Activated CD4-positive, alpha-beta T cell treated with anti-CD3 and anti-CD28 coated beads, Interleukin-2, amount 10 ng/mL, durations not matched to agents 24 days and 14 days (primary cell): ENCODE measurements around the gene COL9A2. TPM values are rescaled to one million over a fixed set of nuclear protein-coding genes. Genes with fewer than 3 reads are reported as not detected.
A peak's percentile ranks its signal among the peaks of the same experiment; 100 is the strongest.
"Not testable (repeated sequence)": the region's sequence is repeated elsewhere in the genome, so short reads cannot be mapped to it uniquely, and the experiment has no call there.

ENCODE experiments used
- DNase-seq: peaks from one replicate; pipeline ENCODE4 v3.0.0; 2022
- H3K27ac Mint-ChIP-seq: one replicate; pipeline ENCODE4 v1.8.0; 2022; ENCODE audit warnings: mild to moderate bottlenecking, mixed read lengths
- H3K27me3 Mint-ChIP-seq: one replicate; pipeline ENCODE4 v1.8.0; 2022; ENCODE audit warnings: mixed read lengths
- H3K36me3 Mint-ChIP-seq: one replicate; pipeline ENCODE4 v1.8.0; 2022; ENCODE audit warnings: low read depth, mild to moderate bottlenecking, mixed read lengths
- H3K4me1 Mint-ChIP-seq: one replicate; pipeline ENCODE4 v1.8.0; 2021; ENCODE audit warnings: mixed read lengths
- H3K4me3 Mint-ChIP-seq: one replicate; pipeline ENCODE4 v1.8.0; 2022; ENCODE audit warnings: mild to moderate bottlenecking, moderate library complexity, mixed read lengths
- H3K9me3 Mint-ChIP-seq: one replicate; pipeline ENCODE4 v1.8.0; 2021; ENCODE audit warnings: mixed read lengths
- intact Hi-C: fragments of 100-400 bp; cut with micrococcal nuclease; formaldehyde crosslinking; loops from one replicate; pipeline ENCODE4 v1.15.1; 2023
- total RNA-seq: library from RNA; stranded (reverse); gene quantifications from 2 replicates; pipeline ENCODE4 v1.2.3, GENCODE V29; 2022

Gene COL9A2
- total RNA-seq, 1 donor from 2014 or later: 14.5 TPM

- Mint-ChIP-seq H3K9me3 (peaks cover 8% of the 10 kb centered on the region), H3K36me3 (no peaks in the 10 kb centered on the region), H3K27ac (peak overlapping the region; percentile 95), H3K4me3 (peak overlapping the region; percentile 68), H3K4me1 (peaks cover 57% of the 10 kb centered on the region), H3K27me3 (no peaks in the 10 kb centered on the region)
- peak; percentile 69 for DNase-seq
- intact Hi-C loops: loop anchor here (2.0 kb wide), 1 partner anchor 43 kb away; no protein-coding TSS in a partner anchor
Observed at GRCh38 chr1:40341491-40342380, 24.6 kb upstream of the COL9A2 start.

GRCh38 chr1:40339420-40340323 is 22.6 kb upstream of the COL9A2 start:
- H3K36me3 Mint-ChIP-seq: no peaks in the 10 kb centered on the region
- no peaks in the 10 kb centered on the region for H3K27me3 Mint-ChIP-seq
- H3K27ac Mint-ChIP-seq: peak overlapping the region; percentile 18
- H3K4me1 Mint-ChIP-seq: peaks cover 50% of the 10 kb centered on the region
- peak overlapping the region; percentile 1 for H3K4me3 Mint-ChIP-seq
- DNase-seq: no peak
- intact Hi-C loops: loop anchor here (2.0 kb wide), 2 partner anchors 195 to 261 kb away; no protein-coding TSS in a partner anchor
- H3K9me3 Mint-ChIP-seq: peaks cover 8% of the 10 kb centered on the region

DNA sequence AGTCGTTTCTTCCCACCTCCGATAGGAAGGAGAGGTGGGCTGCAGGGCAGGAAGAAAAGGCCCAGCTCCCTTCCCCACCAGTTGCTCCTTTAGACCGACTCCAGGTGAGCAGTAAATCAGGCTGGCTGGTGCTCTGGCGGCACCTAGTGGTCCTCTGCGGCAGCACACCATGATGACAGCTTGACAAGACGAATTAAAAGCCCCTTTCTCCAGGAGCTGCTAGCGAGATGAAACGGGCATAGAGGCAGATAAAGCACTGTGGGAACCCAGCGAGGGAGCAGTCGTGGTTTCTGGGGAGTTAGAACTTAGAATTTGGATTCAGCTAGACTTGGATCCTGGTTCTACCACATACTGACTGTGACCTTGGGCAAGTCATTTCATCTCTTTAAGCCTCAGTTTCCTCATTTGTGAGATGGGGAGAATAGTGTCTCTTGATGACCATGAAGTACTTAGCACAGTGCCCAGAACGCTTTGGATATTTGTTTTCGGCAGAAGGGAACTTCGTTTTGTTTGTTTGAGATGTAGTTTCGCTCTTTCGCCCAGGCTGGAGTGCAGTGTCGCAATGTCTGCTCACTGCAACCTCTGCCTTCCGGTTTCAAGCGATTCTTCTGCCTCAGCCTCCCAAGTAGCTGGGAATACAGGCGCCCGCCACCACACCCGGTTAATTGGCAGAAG is 21.8 kb upstream of the COL9A2 start:
- Mint-ChIP-seq H3K9me3 (peaks cover 5% of the 10 kb centered on the region), H3K36me3 (no peaks in the 10 kb centered on the region), H3K27me3 (no peaks in the 10 kb centered on the region), H3K27ac (peak overlapping the region; percentile 35), H3K4me1 (peaks cover 42% of the 10 kb centered on the region), H3K4me3 (peak overlapping the region; percentile 34)
- DNase-seq: peak; percentile 97
- intact Hi-C loops: loop anchor here (1.0 to 2.0 kb wide), 5 partner anchors 24 to 260 kb away; no protein-coding TSS in a partner anchor

DNA sequence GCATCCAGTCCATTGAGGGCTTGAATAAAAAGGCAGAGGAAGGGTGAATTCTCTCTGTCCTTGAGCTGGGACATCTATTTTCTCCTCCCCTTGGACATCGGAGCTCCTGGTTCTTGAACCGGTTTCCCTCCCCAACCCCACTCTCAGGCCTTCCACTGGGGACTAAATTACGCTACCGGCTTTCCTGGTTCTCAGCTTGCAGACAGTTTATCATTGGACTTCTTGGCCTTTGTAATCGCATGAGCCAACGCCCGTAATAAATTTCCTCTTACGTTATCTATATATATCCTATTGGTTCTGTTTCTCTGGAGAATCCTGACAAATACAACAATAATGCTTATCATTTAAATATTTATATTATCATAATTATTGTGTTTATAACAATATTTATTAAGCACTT is 20.4 kb upstream of the COL9A2 start:
- no peak overlapping the region for H3K27ac Mint-ChIP-seq
- no peaks in the 10 kb centered on the region for H3K36me3 Mint-ChIP-seq
- no peak for DNase-seq
- peaks cover 2% of the 10 kb centered on the region for H3K27me3 Mint-ChIP-seq
- H3K9me3 Mint-ChIP-seq: peaks cover 5% of the 10 kb centered on the region
- intact Hi-C loops: no loop called here
- H3K4me1 Mint-ChIP-seq: peaks cover 33% of the 10 kb centered on the region
- H3K4me3 Mint-ChIP-seq: no peak overlapping the region

DNA sequence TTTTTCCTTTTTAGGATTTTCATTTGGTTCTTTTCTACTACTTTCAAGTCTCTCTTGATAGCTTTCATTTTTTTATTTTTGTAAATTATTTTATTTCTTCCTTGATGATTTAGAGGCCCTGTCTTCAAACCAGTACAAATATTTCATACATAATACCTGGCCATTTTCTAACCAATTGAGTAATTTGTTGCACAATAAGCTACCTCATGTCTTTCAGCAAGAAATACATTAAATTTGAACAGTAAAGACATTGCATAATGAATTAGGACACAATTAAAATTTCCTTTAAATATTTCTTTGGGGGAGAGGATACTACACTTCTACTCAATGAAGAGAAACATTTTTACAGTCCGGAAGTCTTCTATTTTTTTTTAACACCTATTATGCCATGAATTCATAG is 15.6 kb upstream of the COL9A2 start:
- no peaks in the 10 kb centered on the region for H3K4me1 Mint-ChIP-seq
- intact Hi-C loops: no loop called here
- H3K9me3 Mint-ChIP-seq: no peaks in the 10 kb centered on the region
- H3K36me3 Mint-ChIP-seq: no peaks in the 10 kb centered on the region
- no peak overlapping the region for H3K27ac Mint-ChIP-seq
- H3K4me3 Mint-ChIP-seq: no peak overlapping the region
- no peak for DNase-seq
- H3K27me3 Mint-ChIP-seq: peaks cover 12% of the 10 kb centered on the region

DNA sequence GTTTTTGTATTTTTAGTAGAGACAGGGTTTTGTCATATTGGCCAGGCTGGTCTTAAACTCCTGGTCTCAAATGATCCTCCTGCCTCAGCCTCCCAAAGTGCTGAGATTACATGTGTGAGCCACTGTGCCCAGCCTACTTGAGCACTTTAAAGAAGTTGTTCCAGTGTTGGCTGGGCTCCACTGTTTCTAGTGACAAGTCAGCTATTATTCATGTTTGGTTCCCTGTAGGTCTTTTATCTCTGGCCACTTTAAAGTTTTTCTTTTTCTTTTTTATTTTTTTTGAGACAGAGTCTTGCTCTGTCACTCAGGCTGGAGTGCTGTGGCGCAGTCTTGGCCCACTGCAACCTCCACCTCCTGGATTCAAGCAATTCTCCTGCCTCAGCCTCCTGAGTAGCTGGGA is 14.3 kb upstream of the COL9A2 start:
- H3K4me1 Mint-ChIP-seq, H3K36me3 Mint-ChIP-seq, intact Hi-C loops: not testable (repeated sequence)

GRCh38 chr1:40318970-40319621 is 2.0 kb upstream of the COL9A2 start:
- H3K36me3 Mint-ChIP-seq: peaks cover 4% of the 10 kb centered on the region

More for the DNA sequence above, 14.3 kb upstream of the COL9A2 start:
- not testable (repeated sequence) for H3K27ac Mint-ChIP-seq, H3K9me3 Mint-ChIP-seq, DNase-seq, H3K4me3 Mint-ChIP-seq
- H3K27me3 Mint-ChIP-seq: peaks cover 12% of the 10 kb centered on the region

DNA sequence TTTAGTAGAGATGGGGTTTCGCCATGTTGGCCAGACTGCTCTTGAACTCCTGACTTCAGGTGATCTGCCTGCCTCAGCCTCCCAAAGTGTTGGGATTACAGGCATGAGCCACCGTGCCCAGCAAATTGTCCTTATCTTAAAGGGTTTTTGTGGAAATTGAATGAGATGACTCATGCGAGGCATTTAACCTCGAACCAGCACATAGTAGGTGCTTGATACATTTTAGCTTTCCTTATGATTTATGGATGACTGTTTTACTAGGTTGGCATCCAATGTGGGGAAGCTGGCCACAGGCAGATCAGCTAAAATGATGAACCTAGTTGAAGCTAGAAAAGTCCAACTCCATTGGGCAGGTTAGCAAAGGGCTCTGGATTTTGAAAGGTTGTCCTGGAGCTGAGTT is 1.4 kb upstream of the COL9A2 start:
- intact Hi-C loops: no loop called here
- H3K4me1 Mint-ChIP-seq: peaks cover 31% of the 10 kb centered on the region
- no peak for DNase-seq
- no peak overlapping the region for H3K4me3 Mint-ChIP-seq
- no peaks in the 10 kb centered on the region for H3K9me3 Mint-ChIP-seq
- no peak overlapping the region for H3K27ac Mint-ChIP-seq
- peaks cover 24% of the 10 kb centered on the region for H3K27me3 Mint-ChIP-seq
- peaks cover 4% of the 10 kb centered on the region for H3K36me3 Mint-ChIP-seq

More at GRCh38 chr1:40318970-40319621, 2.0 kb upstream of the COL9A2 start:
- Mint-ChIP-seq H3K9me3 (no peaks in the 10 kb centered on the region), H3K4me3 (no peak overlapping the region), H3K27ac (no peak overlapping the region), H3K4me1 (peaks cover 27% of the 10 kb centered on the region), H3K27me3 (peaks cover 28% of the 10 kb centered on the region)
- intact Hi-C loops: no loop called here
- DNase-seq: no peak

DNA sequence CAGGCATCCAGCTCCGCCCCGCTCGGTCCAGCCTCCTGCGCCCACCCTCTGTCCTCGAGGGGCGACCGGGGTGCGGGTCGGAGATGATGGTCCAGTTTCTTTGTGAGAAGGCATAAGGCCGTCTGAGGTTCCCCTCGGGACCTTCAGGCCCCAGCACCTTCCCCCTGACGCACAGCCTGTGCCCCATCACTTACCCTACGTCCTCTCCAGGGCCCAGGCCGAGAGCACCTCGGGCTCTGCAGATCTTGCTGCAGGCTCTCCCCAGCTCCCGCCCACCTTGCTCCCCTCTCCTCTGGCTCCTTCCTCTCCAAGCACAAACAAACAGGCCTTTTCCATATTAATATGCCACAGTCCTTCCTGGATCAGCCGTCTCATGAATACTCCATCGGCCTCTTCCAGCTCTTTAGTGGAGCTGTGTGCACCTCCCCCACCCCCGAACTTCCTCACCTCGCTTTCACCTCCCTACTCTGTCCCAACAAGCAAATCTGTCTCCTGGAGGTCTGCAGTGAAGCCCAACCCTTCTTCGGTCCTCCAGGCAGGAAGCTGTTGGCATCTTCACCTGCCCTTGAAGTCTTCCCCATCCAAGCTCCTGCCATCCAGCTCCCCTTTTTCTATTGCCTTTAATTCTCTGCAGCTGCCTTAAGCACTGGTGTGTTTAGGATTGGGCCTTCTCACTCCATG is 448 bp upstream of the COL9A2 start:
- H3K27ac Mint-ChIP-seq: peak overlapping the region; percentile 16
- no peak for DNase-seq
- peaks cover 39% of the 10 kb centered on the region for H3K4me1 Mint-ChIP-seq
- peaks cover 24% of the 10 kb centered on the region for H3K27me3 Mint-ChIP-seq
- H3K36me3 Mint-ChIP-seq: peaks cover 4% of the 10 kb centered on the region
- no peaks in the 10 kb centered on the region for H3K9me3 Mint-ChIP-seq
- intact Hi-C loops: no loop called here
- H3K4me3 Mint-ChIP-seq: peak overlapping the region; percentile 47

DNA sequence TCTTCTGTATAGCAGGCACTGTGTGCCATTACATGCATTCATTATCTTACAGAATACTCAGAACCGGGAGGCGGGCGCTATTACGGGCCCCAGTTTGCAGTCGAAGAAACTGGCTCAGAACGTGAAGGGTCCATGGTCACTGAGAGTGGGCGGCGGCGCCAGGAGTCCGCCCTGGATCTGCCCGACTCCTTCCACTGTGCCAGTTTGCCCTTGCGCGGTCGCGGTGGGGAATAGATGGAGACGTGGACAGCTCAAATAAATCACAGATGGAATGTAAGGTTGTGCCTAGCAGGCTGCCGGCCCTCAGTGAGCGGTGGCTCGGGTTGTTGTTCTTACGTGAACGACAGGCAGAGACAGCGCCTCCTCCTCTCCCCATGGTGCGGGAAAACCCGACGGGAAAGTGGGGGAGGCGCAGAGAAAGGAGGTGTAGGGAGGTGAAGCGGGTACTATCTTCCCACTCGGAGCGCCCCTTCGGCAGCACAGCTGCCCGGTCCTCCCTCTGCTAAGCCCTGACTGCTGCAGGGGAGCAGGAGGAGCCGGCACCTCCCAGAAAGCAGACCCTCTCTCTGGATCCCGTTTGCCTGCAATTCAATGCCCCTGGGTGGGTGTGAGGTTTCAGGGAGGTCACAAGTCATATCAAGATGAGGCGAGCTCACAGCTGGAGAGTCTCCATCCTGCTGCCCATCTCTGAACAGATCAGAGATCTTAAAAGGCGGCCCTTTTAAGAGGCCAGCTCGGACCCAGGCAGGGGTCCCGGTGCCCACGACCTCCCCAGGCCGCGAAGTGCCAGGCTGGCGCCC is 1.1 kb downstream of the COL9A2 start:
- no peaks in the 10 kb centered on the region for H3K9me3 Mint-ChIP-seq
- DNase-seq: peak; percentile 73

GRCh38 chr1:40315239-40315794 is 1.8 kb downstream of the COL9A2 start:
- H3K36me3 Mint-ChIP-seq: peaks cover 4% of the 10 kb centered on the region
- peak overlapping the region; percentile 80 for H3K4me3 Mint-ChIP-seq
- peaks cover 47% of the 10 kb centered on the region for H3K4me1 Mint-ChIP-seq
- intact Hi-C loops: loop anchor here (1.0 to 2.0 kb wide), 5 partner anchors 23 to 162 kb away; partner anchors contain the start of genes RLF and ZMPSTE24
- peak; percentile 95 for DNase-seq
- peak overlapping the region; percentile 41 for H3K27ac Mint-ChIP-seq
- no peaks in the 10 kb centered on the region for H3K9me3 Mint-ChIP-seq
- H3K27me3 Mint-ChIP-seq: peaks cover 24% of the 10 kb centered on the region

More for the DNA sequence above, 1.1 kb downstream of the COL9A2 start:
- Mint-ChIP-seq H3K4me1 (peaks cover 45% of the 10 kb centered on the region), H3K27ac (peak overlapping the region; percentile 77), H3K27me3 (peaks cover 24% of the 10 kb centered on the region), H3K36me3 (peaks cover 4% of the 10 kb centered on the region), H3K4me3 (peak overlapping the region; percentile 80)
- intact Hi-C loops: loop anchor here (1.0 to 2.0 kb wide), 5 partner anchors 22 to 163 kb away; partner anchors contain the start of genes RLF and ZMPSTE24
